ENCODE data around the gene RASSF1. TPM values are rescaled to one million over a fixed set of nuclear protein-coding genes. Genes with fewer than 3 reads are reported as not detected.

Gene RASSF1
- total and polyA plus RNA-seq, 2 of the 13 experiments (the other 11 are each of a cell fraction or from before 2014, with no cell fraction given) = 10.2 to 27.5 TPM

DNA sequence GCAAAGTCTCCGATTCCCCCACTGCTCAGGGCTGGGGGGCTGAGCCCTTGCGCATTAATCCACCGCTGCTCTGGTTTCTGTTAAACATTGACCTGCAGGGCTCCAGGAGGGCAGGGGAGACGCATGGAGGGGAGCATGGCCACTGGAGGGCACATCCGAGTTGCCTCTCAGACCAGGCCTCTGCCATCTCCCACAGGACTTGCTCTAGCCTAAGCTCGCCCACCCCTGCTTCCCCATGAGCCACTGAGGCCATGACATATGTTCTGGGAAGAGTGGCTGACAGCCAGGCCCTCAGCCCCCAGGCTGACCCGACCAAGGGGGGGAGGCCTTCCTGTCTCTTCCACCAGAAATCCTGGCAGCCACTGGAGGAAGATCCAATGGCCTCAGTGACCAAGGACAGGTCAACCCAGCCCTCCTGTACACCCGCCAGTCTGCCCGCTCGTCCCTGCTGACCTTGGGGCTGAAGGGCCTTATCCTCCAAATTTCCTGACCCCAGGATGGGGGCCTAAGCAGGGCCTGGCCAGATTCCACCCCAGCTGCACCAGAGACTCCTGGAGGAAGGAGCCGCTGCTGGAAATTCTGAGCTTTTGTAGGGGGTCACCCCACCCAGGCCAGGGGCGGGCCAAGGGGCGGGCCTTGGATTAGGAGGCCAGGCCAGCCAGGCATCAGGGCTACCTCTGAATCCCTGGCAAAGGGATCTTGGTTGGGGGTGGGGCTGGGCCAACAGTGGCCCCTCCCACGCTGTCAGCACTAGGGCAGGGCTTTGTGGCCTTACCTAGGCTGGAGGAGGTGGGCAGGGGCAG lies 37.4 kb downstream of the RASSF1 start, which contains the start of gene HYAL1 (continued):
- TF ChIP-seq KDM2A (CRISPR knock-in tag; IDR thresholded peaks at IDR 0.05; ENCODE audit: borderline replicate concordance, low read depth) = peak; percentile 44; the same call in 1 of the 2 replicates
- TF ChIP-seq REPIN1 (CRISPR knock-in tag; IDR thresholded peaks at IDR 0.05; ENCODE audit: borderline replicate concordance, low read depth) = peak; percentile 91
- no peak for TF ChIP-seq PCBP2 (optimal IDR thresholded peaks at IDR 0.05; ENCODE audit: low read depth, low read length, poor library complexity, severe bottlenecking)
- no peak for TF ChIP-seq ZNF496 (CRISPR knock-in tag; IDR thresholded peaks at IDR 0.05; ENCODE audit: insufficient replicate concordance)
- TF ChIP-seq, protein P1, sequence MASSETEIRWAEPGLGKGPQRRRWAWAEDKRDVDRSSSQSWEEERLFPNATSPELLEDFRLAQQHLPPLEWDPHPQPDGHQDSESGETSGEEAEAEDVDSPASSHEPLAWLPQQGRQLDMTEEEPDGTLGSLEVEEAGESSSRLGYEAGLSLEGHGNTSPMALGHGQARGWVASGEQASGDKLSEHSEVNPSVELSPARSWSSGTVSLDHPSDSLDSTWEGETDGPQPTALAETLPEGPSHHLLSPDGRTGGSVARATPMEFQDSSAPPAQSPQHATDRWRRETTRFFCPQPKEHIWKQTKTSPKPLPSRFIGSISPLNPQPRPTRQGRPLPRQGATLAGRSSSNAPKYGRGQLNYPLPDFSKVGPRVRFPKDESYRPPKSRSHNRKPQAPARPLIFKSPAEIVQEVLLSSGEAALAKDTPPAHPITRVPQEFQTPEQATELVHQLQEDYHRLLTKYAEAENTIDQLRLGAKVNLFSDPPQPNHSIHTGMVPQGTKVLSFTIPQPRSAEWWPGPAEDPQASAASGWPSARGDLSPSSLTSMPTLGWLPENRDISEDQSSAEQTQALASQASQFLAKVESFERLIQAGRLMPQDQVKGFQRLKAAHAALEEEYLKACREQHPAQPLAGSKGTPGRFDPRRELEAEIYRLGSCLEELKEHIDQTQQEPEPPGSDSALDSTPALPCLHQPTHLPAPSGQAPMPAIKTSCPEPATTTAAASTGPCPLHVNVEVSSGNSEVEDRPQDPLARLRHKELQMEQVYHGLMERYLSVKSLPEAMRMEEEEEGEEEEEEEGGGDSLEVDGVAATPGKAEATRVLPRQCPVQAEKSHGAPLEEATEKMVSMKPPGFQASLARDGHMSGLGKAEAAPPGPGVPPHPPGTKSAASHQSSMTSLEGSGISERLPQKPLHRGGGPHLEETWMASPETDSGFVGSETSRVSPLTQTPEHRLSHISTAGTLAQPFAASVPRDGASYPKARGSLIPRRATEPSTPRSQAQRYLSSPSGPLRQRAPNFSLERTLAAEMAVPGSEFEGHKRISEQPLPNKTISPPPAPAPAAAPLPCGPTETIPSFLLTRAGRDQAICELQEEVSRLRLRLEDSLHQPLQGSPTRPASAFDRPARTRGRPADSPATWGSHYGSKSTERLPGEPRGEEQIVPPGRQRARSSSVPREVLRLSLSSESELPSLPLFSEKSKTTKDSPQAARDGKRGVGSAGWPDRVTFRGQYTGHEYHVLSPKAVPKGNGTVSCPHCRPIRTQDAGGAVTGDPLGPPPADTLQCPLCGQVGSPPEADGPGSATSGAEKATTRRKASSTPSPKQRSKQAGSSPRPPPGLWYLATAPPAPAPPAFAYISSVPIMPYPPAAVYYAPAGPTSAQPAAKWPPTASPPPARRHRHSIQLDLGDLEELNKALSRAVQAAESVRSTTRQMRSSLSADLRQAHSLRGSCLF (CRISPR knock-in tag; IDR thresholded peaks at IDR 0.05; ENCODE audit: borderline replicate concordance) = no peak
- TF ChIP-seq, protein P2, sequence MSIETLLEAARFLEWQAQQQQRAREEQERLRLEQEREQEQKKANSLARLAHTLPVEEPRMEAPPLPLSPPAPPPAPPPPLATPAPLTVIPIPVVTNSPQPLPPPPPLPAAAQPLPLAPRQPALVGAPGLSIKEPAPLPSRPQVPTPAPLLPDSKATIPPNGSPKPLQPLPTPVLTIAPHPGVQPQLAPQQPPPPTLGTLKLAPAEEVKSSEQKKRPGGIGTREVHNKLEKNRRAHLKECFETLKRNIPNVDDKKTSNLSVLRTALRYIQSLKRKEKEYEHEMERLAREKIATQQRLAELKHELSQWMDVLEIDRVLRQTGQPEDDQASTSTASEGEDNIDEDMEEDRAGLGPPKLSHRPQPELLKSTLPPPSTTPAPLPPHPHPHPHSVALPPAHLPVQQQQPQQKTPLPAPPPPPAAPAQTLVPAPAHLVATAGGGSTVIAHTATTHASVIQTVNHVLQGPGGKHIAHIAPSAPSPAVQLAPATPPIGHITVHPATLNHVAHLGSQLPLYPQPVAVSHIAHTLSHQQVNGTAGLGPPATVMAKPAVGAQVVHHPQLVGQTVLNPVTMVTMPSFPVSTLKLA (IDR thresholded peaks at IDR 0.05) = no peak; the same call in 1 of the 2 replicates
- TF ChIP-seq MTA1 (CRISPR knock-in tag; IDR thresholded peaks at IDR 0.05; ENCODE audit: borderline replicate concordance) = no peak
- TF ChIP-seq, protein P3, sequence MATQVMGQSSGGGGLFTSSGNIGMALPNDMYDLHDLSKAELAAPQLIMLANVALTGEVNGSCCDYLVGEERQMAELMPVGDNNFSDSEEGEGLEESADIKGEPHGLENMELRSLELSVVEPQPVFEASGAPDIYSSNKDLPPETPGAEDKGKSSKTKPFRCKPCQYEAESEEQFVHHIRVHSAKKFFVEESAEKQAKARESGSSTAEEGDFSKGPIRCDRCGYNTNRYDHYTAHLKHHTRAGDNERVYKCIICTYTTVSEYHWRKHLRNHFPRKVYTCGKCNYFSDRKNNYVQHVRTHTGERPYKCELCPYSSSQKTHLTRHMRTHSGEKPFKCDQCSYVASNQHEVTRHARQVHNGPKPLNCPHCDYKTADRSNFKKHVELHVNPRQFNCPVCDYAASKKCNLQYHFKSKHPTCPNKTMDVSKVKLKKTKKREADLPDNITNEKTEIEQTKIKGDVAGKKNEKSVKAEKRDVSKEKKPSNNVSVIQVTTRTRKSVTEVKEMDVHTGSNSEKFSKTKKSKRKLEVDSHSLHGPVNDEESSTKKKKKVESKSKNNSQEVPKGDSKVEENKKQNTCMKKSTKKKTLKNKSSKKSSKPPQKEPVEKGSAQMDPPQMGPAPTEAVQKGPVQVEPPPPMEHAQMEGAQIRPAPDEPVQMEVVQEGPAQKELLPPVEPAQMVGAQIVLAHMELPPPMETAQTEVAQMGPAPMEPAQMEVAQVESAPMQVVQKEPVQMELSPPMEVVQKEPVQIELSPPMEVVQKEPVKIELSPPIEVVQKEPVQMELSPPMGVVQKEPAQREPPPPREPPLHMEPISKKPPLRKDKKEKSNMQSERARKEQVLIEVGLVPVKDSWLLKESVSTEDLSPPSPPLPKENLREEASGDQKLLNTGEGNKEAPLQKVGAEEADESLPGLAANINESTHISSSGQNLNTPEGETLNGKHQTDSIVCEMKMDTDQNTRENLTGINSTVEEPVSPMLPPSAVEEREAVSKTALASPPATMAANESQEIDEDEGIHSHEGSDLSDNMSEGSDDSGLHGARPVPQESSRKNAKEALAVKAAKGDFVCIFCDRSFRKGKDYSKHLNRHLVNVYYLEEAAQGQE (IDR thresholded peaks at IDR 0.05; ENCODE audit: borderline replicate concordance in 1 of 2, low read depth in 1 of 2, low read length in 2 of 2) = 0 out of 4 replicates have a peak, but pooled peaks of 1 of the 2 experiments have one; percentile 56
- TF ChIP-seq ZBTB1 (CRISPR knock-in tag; IDR thresholded peaks at IDR 0.05; ENCODE audit: borderline replicate concordance) = no peak
- TF ChIP-seq, protein P4, sequence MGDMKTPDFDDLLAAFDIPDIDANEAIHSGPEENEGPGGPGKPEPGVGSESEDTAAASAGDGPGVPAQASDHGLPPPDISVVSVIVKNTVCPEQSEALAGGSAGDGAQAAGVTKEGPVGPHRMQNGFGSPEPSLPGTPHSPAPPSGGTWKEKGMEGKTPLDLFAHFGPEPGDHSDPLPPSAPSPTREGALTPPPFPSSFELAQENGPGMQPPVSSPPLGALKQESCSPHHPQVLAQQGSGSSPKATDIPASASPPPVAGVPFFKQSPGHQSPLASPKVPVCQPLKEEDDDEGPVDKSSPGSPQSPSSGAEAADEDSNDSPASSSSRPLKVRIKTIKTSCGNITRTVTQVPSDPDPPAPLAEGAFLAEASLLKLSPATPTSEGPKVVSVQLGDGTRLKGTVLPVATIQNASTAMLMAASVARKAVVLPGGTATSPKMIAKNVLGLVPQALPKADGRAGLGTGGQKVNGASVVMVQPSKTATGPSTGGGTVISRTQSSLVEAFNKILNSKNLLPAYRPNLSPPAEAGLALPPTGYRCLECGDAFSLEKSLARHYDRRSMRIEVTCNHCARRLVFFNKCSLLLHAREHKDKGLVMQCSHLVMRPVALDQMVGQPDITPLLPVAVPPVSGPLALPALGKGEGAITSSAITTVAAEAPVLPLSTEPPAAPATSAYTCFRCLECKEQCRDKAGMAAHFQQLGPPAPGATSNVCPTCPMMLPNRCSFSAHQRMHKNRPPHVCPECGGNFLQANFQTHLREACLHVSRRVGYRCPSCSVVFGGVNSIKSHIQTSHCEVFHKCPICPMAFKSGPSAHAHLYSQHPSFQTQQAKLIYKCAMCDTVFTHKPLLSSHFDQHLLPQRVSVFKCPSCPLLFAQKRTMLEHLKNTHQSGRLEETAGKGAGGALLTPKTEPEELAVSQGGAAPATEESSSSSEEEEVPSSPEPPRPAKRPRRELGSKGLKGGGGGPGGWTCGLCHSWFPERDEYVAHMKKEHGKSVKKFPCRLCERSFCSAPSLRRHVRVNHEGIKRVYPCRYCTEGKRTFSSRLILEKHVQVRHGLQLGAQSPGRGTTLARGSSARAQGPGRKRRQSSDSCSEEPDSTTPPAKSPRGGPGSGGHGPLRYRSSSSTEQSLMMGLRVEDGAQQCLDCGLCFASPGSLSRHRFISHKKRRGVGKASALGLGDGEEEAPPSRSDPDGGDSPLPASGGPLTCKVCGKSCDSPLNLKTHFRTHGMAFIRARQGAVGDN (CRISPR knock-in tag; IDR thresholded peaks at IDR 0.05) = peak; percentile 91
- TF ChIP-seq SNAPC2 (CRISPR knock-in tag; IDR thresholded peaks at IDR 0.05) = peak; percentile 96
- TF ChIP-seq MEF2D (CRISPR knock-in tag; IDR thresholded peaks at IDR 0.05) = 0 out of 2 replicates have a peak, but pooled peaks have one; percentile 66
